GM10266 (cell line): Measurements from ENCODE around the gene RXFP3.
"Not testable (repeated sequence)": the region's sequence is repeated elsewhere in the genome, so short reads cannot be mapped to it uniquely, and the experiment has no call there.

Experiments used
- DNase-seq: peaks from one replicate; pipeline ENCODE4 v3.0.0; 2012; ENCODE audit errors: extremely low spot score
- TF ChIP-seq, protein P1 (sequence below): IDR thresholded peaks from 2 replicates; pipeline ENCODE4 v1.5.1; 2012; ENCODE audit warnings: mild to moderate bottlenecking, low read depth; ENCODE audit not compliant: control insufficient read depth, insufficient read depth; ENCODE audit errors: missing control alignments

Gene RXFP3

GRCh38 chr5:33941090-33941489 lies 4.9 kb downstream of the RXFP3 start:
- DNase-seq: no peak

DNA sequence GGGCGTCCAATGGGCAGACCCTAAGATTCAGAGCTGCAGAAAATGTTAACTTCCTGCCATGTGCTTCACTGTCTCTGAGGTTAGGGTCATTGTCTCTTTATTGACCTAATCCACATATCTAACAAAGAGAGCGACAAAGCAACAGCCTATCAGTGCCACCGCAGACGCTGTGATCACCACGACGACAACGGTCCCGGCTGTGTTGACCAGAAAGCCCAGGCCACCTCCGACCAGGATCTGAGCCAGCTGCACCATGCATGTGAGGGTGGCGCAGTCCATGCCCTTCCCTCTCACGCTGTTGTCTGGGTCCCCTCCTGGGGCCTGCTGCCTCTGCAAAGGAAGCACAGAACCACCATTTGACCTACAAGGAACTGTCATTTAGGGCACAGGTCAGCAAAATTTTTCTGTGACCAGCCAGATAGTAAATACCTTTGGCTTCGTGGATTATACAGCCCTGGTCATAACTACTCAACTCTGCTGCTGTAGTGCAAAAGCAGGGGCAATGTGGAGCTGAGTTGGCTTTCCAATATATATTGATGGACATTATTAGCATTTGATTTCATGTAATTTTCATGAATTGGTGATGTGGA lies 8.5 kb downstream of the RXFP3 start:
- TF ChIP-seq, protein P1, sequence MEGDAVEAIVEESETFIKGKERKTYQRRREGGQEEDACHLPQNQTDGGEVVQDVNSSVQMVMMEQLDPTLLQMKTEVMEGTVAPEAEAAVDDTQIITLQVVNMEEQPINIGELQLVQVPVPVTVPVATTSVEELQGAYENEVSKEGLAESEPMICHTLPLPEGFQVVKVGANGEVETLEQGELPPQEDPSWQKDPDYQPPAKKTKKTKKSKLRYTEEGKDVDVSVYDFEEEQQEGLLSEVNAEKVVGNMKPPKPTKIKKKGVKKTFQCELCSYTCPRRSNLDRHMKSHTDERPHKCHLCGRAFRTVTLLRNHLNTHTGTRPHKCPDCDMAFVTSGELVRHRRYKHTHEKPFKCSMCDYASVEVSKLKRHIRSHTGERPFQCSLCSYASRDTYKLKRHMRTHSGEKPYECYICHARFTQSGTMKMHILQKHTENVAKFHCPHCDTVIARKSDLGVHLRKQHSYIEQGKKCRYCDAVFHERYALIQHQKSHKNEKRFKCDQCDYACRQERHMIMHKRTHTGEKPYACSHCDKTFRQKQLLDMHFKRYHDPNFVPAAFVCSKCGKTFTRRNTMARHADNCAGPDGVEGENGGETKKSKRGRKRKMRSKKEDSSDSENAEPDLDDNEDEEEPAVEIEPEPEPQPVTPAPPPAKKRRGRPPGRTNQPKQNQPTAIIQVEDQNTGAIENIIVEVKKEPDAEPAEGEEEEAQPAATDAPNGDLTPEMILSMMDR: no peak
- DNase-seq: no peak

More at GRCh38 chr5:33941090-33941489, 4.9 kb downstream of the RXFP3 start:
- TF ChIP-seq, protein P1: no peak

GRCh38 chr5:33952175-33952574 lies 16.0 kb downstream of the RXFP3 start:
- not testable (repeated sequence) for DNase-seq

DNA sequence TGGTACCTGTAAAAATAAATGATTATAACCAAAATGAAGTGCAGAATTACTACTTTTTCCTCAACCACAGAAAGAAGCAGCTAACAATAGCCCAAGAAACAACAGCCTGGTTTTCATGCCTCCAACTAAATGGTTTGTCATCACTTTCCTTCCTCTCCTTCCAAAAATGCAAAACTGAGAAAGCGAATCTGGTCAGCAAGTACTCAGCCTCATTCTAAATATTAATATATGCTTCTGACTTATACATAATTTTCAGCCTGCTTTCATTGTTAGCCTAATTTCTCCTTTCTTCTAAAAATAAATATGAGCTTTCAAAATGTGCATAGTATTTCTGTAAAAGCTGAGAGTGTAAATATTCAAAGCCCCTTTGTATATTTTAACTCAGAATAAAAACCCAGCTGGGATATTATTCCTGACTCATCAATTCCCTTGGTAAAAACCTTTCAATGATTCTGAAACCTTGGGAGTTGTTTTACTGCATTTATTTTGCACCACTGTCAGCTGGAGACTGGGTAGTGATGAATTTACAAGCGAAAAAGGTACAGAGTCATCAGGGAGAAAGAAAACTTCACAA lies 21.5 kb downstream of the RXFP3 start:
- TF ChIP-seq, protein P1: no peak
- no peak for DNase-seq

- TF ChIP-seq, protein P1: no peak
- DNase-seq: no peak
Observed at GRCh38 chr5:33958176-33958575, 22.0 kb downstream of the RXFP3 start.

DNA sequence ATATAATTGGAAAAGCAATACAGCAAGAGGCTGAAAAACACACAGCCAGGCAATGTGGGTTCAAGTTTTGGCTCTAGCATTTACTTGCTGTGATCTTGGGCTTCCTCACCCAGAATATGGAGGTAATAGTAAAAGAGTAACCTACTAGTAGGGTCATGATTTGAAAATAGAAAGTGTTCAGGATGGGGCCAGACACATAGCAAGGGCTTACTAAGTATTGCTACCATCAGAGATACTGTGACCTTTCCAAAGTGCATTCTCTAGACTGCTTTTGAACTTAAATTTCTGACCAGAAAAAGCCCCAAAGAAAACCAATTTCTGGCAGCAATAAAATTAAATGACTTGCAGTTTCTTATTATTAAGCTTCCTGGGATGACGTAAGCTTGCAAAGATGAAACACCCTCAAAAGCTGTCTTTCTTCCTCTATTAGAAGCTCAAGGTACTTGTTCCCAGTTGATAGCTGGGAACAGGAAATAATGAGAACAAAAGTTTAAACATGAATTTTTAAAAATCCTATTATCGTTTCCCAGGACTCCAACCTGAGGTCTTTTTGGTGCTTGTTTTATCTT lies 28.0 kb downstream of the RXFP3 start:
- TF ChIP-seq, protein P1: no peak

GRCh38 chr5:33966805-33967204 lies 30.6 kb downstream of the RXFP3 start:
- DNase-seq: no peak
- TF ChIP-seq, protein P1: no peak

More for the DNA sequence above, 28.0 kb downstream of the RXFP3 start:
- DNase-seq: no peak
